PC-3 (cell line): ENCODE results near the gene RASL11B. TPM values are rescaled to one million over a fixed set of nuclear protein-coding genes. Genes with fewer than 3 reads are reported as not detected.

Experiments
- ATAC-seq: fragments of 200-7000 bp; cut with Tn5 transposase; 2 replicates; pipeline ENCODE4 v1.9.1; 2020; ENCODE audit warnings: mild to moderate bottlenecking, moderate library complexity
- BruUV-seq: library from RNA; stranded (reverse); fragments of 400-500 nt; replicated peaks from 2 replicates; lab custom pipeline; 2021; lab: Mats Ljungman, UMichigan
- CTCF ChIA-PET: fragments of 300-600 bp; sonication (Branson Sonifier 250); formaldehyde crosslinking; loops from one replicate; lab custom pipeline; 2022; ENCODE audit warnings: antibody characterized with exemption; lab: Charles Lee
- POLR2A ChIA-PET: fragments of 300-600 bp; sonication (Branson Sonifier 250); formaldehyde crosslinking; loops from one replicate; lab custom pipeline; 2022; ENCODE audit warnings: antibody characterized with exemption; ENCODE audit not compliant: unreplicated experiment; lab: Charles Lee
- DNase-seq: peaks from one replicate; pipeline ENCODE4 v3.0.0-alpha.2; 2015
- H2AFZ ChIP-seq: fragments of 300-600 bp; sonication (generic); 2 replicates; pipeline ENCODE4 v1.6.0; 2016; ENCODE audit warnings: antibody characterized with exemption, low read length
- H3F3A ChIP-seq: fragments of 300-600 bp; sonication (generic); one replicate; pipeline ENCODE4 v1.6.0; 2017; ENCODE audit warnings: antibody characterized with exemption, low read length, control low read depth, mild to moderate bottlenecking; ENCODE audit not compliant: unreplicated experiment
- H3K27ac ChIP-seq: fragments of 300-600 bp; sonication (generic); 2 replicates; pipeline ENCODE4 v1.5.1; 2016; ENCODE audit warnings: mild to moderate bottlenecking, low read length
- H3K27me3 ChIP-seq: fragments of 300-600 bp; sonication (generic); 2 replicates; pipeline ENCODE4 v1.6.1; 2016; ENCODE audit warnings: low read length, mixed read lengths
- H3K36me3 ChIP-seq: fragments of 300-600 bp; sonication (generic); 2 replicates; pipeline ENCODE4 v1.6.1; 2016; ENCODE audit warnings: low read depth, mixed run types, low read length, mixed read lengths
- H3K4me1 ChIP-seq: fragments of 300-600 bp; sonication (generic); 2 replicates; pipeline ENCODE4 v1.5.1; 2016; ENCODE audit warnings: low read length; ENCODE audit not compliant: insufficient read depth
- H3K4me2 ChIP-seq: fragments of 300-600 bp; sonication (generic); 2 replicates; pipeline ENCODE4 v1.6.0; 2016; ENCODE audit warnings: low read length
- H3K4me3 ChIP-seq: fragments of 300-600 bp; sonication (generic); 2 replicates; pipeline ENCODE4 v1.5.1; 2016; ENCODE audit warnings: mild to moderate bottlenecking, low read length, mixed read lengths
- H3K79me2 ChIP-seq: fragments of 300-600 bp; sonication (generic); 2 replicates; pipeline ENCODE4 v1.6.1; 2017; ENCODE audit warnings: low read length, mixed read lengths
- H3K9ac ChIP-seq: fragments of 300-600 bp; sonication (generic); 2 replicates; pipeline ENCODE4 v1.6.0; 2016; ENCODE audit warnings: mild to moderate bottlenecking, low read length
- H3K9me2 ChIP-seq: fragments of 300-600 bp; sonication (generic); replicated peaks from 2 replicates; pipeline ENCODE4 v1.6.1; 2016; ENCODE audit warnings: mixed run types, low read length, mixed read lengths
- H3K9me3 ChIP-seq: fragments of 300-600 bp; sonication (generic); 2 replicates; pipeline ENCODE4 v1.6.1; 2016; ENCODE audit warnings: low read length, mixed read lengths
- H4K20me1 ChIP-seq: fragments of 300-600 bp; sonication (generic); 2 replicates; pipeline ENCODE4 v1.6.1; 2016; ENCODE audit warnings: low read length, mixed read lengths
- CTCF ChIP-seq: fragments of 300-600 bp; sonication (generic); conservative IDR thresholded peaks from 2 replicates; pipeline ENCODE4 v1.5.1; 2017; ENCODE audit warnings: antibody characterized with exemption, low read depth, mild to moderate bottlenecking, low read length
- EZH2 ChIP-seq: fragments of 300-600 bp; sonication (generic); IDR thresholded peaks from one replicate; pipeline ENCODE4 v1.6.1; 2017; ENCODE audit warnings: antibody characterized with exemption, mild to moderate bottlenecking, low read length; ENCODE audit not compliant: unreplicated experiment
- EZH2phosphoT487 ChIP-seq: fragments of 300-600 bp; sonication (generic); IDR thresholded peaks from 2 replicates; pipeline ENCODE4 v1.6.1; 2018; ENCODE audit warnings: mild to moderate bottlenecking, antibody characterized with exemption, low read length, borderline replicate concordance
- intact Hi-C: fragments of 100-400 bp; cut with micrococcal nuclease; formaldehyde crosslinking; loops from 2 replicates; pipeline ENCODE4 v1.9.0; 2023
- total RNA-seq: library from RNA; depleted of rRNA; stranded (reverse); fragments of >200 nt; gene quantifications from 2 replicates; pipeline ENCODE4 v1.2.3, GENCODE V29; 2014

RASL11B gene
- total RNA-seq, 1 experiment from 2014 or later: 0.07 TPM

- no peaks in the 10 kb centered on the region for H3K27me3 ChIP-seq
- no TSS peak for BruUV-seq
- H3K9me2 ChIP-seq: no peaks in the 10 kb centered on the region
- no peak overlapping the region for H3K9ac ChIP-seq
- no peak for DNase-seq
- no peak overlapping the region for H3K4me3 ChIP-seq
- H3K27ac ChIP-seq: no peak overlapping the region
- TF ChIP-seq EZH2phosphoT487: no peak
- TF ChIP-seq EZH2: no peak
- TF ChIP-seq CTCF: no peak
- H3K36me3 ChIP-seq: no peaks in the 10 kb centered on the region
- intact Hi-C loops: no loop called here
- no peak overlapping the region for H3K4me2 ChIP-seq
- no peak overlapping the region for H2AFZ ChIP-seq
- H3F3A ChIP-seq: no peaks in the 10 kb centered on the region
- H3K4me1 ChIP-seq: peaks cover 24% of the 10 kb centered on the region
- H3K79me2 ChIP-seq: no peaks in the 10 kb centered on the region
- ChIA-PET CTCF (no interaction called here), POLR2A (no interaction called here)
- ATAC-seq: no peak
- H3K9me3 ChIP-seq: no peaks in the 10 kb centered on the region
- H4K20me1 ChIP-seq: no peaks in the 10 kb centered on the region
Observed at GRCh38 chr4:52880994-52881393, 18.9 kb downstream of the RASL11B start.

DNA sequence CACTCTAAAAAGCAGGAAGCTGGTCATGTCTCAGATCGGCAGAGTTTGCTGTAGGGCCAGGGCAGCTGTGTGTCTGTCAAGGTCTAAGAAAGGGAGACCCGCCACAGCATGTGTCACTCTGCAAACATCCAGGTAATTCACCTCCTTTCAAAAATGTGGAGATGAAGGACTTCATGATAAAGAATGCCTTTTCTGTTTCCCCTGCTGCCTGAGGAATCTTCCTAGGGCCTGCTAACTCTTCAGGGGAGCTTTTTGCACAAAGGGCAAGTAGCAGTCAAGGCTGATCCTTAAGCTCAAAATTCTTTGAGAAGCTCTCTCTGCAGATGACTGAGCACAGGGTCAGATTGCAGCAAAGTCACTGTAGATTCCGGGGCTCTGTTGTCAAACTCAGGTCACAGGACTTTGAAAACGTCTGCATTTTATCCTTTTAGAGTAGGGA lies 21.1 kb downstream of the RASL11B start:
- no TSS peak for BruUV-seq
- H3K27me3 ChIP-seq: no peaks in the 10 kb centered on the region

More for the DNA sequence above, 21.1 kb downstream of the RASL11B start:
- Histone ChIP-seq H3K79me2 (no peaks in the 10 kb centered on the region), H3K9me2 (no peaks in the 10 kb centered on the region), H3K9me3 (no peaks in the 10 kb centered on the region), H3F3A (no peaks in the 10 kb centered on the region), H4K20me1 (no peaks in the 10 kb centered on the region), H2AFZ (no peak overlapping the region), H3K4me2 (no peak overlapping the region), H3K27ac (no peak overlapping the region), H3K9ac (no peak overlapping the region), H3K4me3 (no peak overlapping the region), H3K4me1 (peaks cover 24% of the 10 kb centered on the region), H3K36me3 (no peaks in the 10 kb centered on the region)
- no peak for TF ChIP-seq EZH2
- TF ChIP-seq CTCF: no peak
- CTCF ChIA-PET: no interaction called here
- POLR2A ChIA-PET: no interaction called here
- ATAC-seq (peak; percentile 58), DNase-seq (peak; percentile 73)
- intact Hi-C loops: no loop called here
